Measurements from ENCODE around the gene SCN10A. TPM values are rescaled to one million over a fixed set of nuclear protein-coding genes. Genes with fewer than 3 reads are reported as not detected.

SCN10A gene
- total RNA-seq, 1 experiment from 2014 or later: not detected

DNA sequence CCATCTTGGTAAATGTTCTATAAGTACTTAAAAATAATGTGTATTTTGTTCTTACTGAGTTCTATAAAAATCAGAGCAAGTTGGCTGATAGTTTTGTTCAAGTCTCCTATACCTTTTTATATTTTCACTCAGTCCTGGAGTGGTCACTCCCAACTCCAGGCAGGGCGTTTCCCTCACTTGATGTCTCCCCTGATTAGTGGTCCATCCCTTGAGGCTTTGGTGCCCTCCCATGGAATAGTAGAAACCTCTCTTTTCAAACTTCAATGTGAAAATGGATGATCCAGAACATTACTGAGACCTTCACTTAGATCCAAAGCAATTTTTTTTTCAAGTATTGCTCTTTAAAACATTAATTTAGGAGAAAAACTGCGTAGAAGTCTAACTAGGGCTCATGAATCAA lies 25.0 kb upstream of the SCN10A start:
- peaks cover 4% of the 10 kb centered on the region for H3K4me1 Mint-ChIP-seq (ENCODE audit: insufficient read depth, unreplicated experiment)
- no peak for DNase-seq (ENCODE audit: unreplicated experiment)
- ChIA-PET POLR2A (no interaction called here), CTCF (interaction anchor here (1.1 to 3.8 kb wide), 2 partner anchors 319 to 320 kb away, joined by 3 to 24 read pairs; no protein-coding TSS in a partner anchor)
- H3K4me3 Mint-ChIP-seq (ENCODE audit: unreplicated experiment): no peak overlapping the region
- TF ChIP-seq, protein P1, sequence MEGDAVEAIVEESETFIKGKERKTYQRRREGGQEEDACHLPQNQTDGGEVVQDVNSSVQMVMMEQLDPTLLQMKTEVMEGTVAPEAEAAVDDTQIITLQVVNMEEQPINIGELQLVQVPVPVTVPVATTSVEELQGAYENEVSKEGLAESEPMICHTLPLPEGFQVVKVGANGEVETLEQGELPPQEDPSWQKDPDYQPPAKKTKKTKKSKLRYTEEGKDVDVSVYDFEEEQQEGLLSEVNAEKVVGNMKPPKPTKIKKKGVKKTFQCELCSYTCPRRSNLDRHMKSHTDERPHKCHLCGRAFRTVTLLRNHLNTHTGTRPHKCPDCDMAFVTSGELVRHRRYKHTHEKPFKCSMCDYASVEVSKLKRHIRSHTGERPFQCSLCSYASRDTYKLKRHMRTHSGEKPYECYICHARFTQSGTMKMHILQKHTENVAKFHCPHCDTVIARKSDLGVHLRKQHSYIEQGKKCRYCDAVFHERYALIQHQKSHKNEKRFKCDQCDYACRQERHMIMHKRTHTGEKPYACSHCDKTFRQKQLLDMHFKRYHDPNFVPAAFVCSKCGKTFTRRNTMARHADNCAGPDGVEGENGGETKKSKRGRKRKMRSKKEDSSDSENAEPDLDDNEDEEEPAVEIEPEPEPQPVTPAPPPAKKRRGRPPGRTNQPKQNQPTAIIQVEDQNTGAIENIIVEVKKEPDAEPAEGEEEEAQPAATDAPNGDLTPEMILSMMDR (IDR thresholded peaks at IDR 0.05; ENCODE audit: unreplicated experiment): no peak
- no peaks in the 10 kb centered on the region for H3K9me3 Mint-ChIP-seq (ENCODE audit: unreplicated experiment)
- intact Hi-C loops (cut with micrococcal nuclease): loop anchor here (10.0 kb wide), 1 partner anchor 164 kb away; no protein-coding TSS in a partner anchor
- BruUV-seq (replicated peaks): no TSS peak
- no peak overlapping the region for H3K27ac Mint-ChIP-seq (ENCODE audit: low read depth, unreplicated experiment)
- H3K27me3 Mint-ChIP-seq (ENCODE audit: insufficient read depth, unreplicated experiment): peaks cover 69% of the 10 kb centered on the region
- H3K36me3 Mint-ChIP-seq (ENCODE audit: insufficient read depth, unreplicated experiment): no peaks in the 10 kb centered on the region

DNA sequence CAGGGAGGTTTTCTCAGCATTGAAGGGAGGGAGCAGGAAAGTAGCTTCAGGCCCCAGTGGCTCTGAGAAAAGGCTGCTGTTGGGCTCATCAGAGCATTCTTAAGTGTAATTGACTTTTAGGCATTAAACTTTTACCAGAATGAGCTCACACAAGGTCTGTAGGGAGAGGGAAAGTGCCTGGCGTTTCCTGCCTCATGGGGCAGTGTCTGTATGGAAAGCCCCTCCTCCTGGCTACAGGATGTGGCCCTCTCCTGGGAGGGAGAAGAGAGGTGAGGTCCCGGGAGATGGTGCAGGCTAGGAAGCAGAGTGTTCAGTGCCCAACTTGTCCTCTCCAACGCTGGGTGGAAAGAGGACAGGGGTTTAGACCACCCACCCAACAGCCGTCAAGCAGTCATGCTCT lies 21.3 kb upstream of the SCN10A start:
- CTCF ChIA-PET: interaction anchor here (1.3 kb wide), 1 partner anchor 15 kb away, joined by 3 read pairs; no protein-coding TSS in a partner anchor
- H3K36me3 Mint-ChIP-seq (ENCODE audit: insufficient read depth, unreplicated experiment): no peaks in the 10 kb centered on the region
- H3K27ac Mint-ChIP-seq (ENCODE audit: low read depth, unreplicated experiment): no peak overlapping the region
- POLR2A ChIA-PET: no interaction called here
- H3K9me3 Mint-ChIP-seq (ENCODE audit: unreplicated experiment): no peaks in the 10 kb centered on the region
- no TSS peak for BruUV-seq (replicated peaks)
- TF ChIP-seq, protein P1 (IDR thresholded peaks at IDR 0.05; ENCODE audit: unreplicated experiment): no peak
- no peak for DNase-seq (ENCODE audit: unreplicated experiment)
- peaks cover 42% of the 10 kb centered on the region for H3K27me3 Mint-ChIP-seq (ENCODE audit: insufficient read depth, unreplicated experiment)
- H3K4me1 Mint-ChIP-seq (ENCODE audit: insufficient read depth, unreplicated experiment): peaks cover 4% of the 10 kb centered on the region
- intact Hi-C loops (cut with micrococcal nuclease): no loop called here
- H3K4me3 Mint-ChIP-seq (ENCODE audit: unreplicated experiment): no peak overlapping the region

DNA sequence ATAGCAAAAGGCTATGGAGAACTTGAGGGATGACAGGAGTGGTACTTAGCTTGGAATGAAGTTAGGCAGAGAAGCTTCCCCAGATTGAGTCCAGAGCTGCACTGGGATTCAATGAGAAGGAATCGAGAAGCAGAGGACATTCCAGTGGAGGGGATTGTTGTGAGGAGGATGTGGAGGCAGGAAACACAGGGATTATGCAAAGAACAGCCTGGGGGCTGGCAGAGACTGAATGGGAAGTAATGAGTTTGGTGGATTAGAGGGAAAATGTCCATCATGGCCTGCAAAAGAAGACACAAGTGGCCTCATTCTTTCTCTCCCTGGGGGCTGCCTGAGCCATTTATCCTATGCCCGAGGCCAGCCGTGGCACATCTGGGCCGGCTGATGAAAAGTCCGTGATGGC lies 20.5 kb upstream of the SCN10A start:
- H3K27me3 Mint-ChIP-seq (ENCODE audit: insufficient read depth, unreplicated experiment): peaks cover 34% of the 10 kb centered on the region
- DNase-seq (ENCODE audit: unreplicated experiment): no peak
- TF ChIP-seq, protein P1 (IDR thresholded peaks at IDR 0.05; ENCODE audit: unreplicated experiment): no peak
- no peaks in the 10 kb centered on the region for H3K36me3 Mint-ChIP-seq (ENCODE audit: insufficient read depth, unreplicated experiment)
- intact Hi-C loops (cut with micrococcal nuclease): no loop called here
- H3K4me3 Mint-ChIP-seq (ENCODE audit: unreplicated experiment): no peak overlapping the region
- H3K9me3 Mint-ChIP-seq (ENCODE audit: unreplicated experiment): no peaks in the 10 kb centered on the region
- ChIA-PET CTCF (no interaction called here), POLR2A (interaction anchor here (1.2 kb wide), 1 partner anchor 20 kb away, joined by 4 read pairs; the partner anchor contains the start of gene SCN10A)
- no TSS peak for BruUV-seq (replicated peaks)
- H3K4me1 Mint-ChIP-seq (ENCODE audit: insufficient read depth, unreplicated experiment): peaks cover 4% of the 10 kb centered on the region
- H3K27ac Mint-ChIP-seq (ENCODE audit: low read depth, unreplicated experiment): no peak overlapping the region

DNA sequence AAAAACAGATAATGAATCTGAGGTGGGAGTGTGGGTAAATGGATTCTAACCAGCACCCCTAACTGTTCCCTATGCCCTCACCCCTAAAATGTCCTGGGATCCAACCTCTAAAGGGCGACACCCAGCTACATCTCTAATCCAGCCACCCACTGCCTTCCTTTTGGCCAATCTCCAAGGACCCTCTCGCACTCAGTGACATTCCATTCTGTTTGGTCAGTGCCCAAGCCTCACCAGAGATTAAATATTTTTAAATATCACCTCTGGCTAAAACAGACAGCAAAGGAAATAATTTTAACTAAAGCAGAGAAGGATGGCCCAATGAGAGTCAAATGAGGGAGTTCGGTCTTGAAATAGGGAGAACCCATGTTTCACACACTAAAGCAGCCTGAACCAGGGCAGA lies 19.9 kb upstream of the SCN10A start:
- TF ChIP-seq, protein P1 (IDR thresholded peaks at IDR 0.05; ENCODE audit: unreplicated experiment): no peak

More for the DNA sequence above, 19.9 kb upstream of the SCN10A start:
- Mint-ChIP-seq H3K36me3 (ENCODE audit: insufficient read depth, unreplicated experiment) (no peaks in the 10 kb centered on the region), H3K27ac (ENCODE audit: low read depth, unreplicated experiment) (no peak overlapping the region), H3K9me3 (ENCODE audit: unreplicated experiment) (no peaks in the 10 kb centered on the region), H3K4me3 (ENCODE audit: unreplicated experiment) (no peak overlapping the region), H3K4me1 (ENCODE audit: insufficient read depth, unreplicated experiment) (peaks cover 4% of the 10 kb centered on the region), H3K27me3 (ENCODE audit: insufficient read depth, unreplicated experiment) (peaks cover 28% of the 10 kb centered on the region)
- intact Hi-C loops (cut with micrococcal nuclease): no loop called here
- POLR2A ChIA-PET: interaction anchor here (1.2 kb wide), 1 partner anchor 20 kb away, joined by 4 read pairs; the partner anchor contains the start of gene SCN10A
- BruUV-seq (replicated peaks): no TSS peak
- CTCF ChIA-PET: interaction anchor here (0.9 kb wide), 1 partner anchor 125 kb away, joined by 3 read pairs; no protein-coding TSS in a partner anchor
- DNase-seq (ENCODE audit: unreplicated experiment): no peak
